ENCODE data around the gene AQP7. TPM values are rescaled to one million over a fixed set of nuclear protein-coding genes. Genes with fewer than 3 reads are reported as not detected.
A peak's percentile ranks its signal among the peaks of the same experiment; 100 is the strongest.

Gene AQP7
- total and polyA plus RNA-seq, 9 of the 15 experiments (the other 6 are each of a cell fraction or from before 2014, with no cell fraction given), result 0.04 to 0.53 (median 0.07) TPM; not detected in 4

GRCh38 chr9:33443464-33444154, 41.2 kb upstream of the AQP7 start:
- Histone ChIP-seq H3K36me3 (ENCODE audit: control insufficient read depth, insufficient read depth, low read length) (peaks cover 12% of the 10 kb centered on the region; the same call in 1 of the 3 replicates), H4K20me1 (replicated peaks; ENCODE audit: control insufficient read depth, insufficient read depth, low read length) (no peaks in the 10 kb centered on the region), H3K9me1 (ENCODE audit: control insufficient read depth, insufficient read depth, low read length) (no peaks in the 10 kb centered on the region), H2AFZ (ENCODE audit: low read depth, low read length) (no peak overlapping the region), H3K27ac (ENCODE audit: extremely low read depth, low read depth, low read length) (no peak overlapping the region), H3K27me3 (ENCODE audit: control insufficient read depth in 2 of 2, insufficient read depth in 2 of 2, low read length in 2 of 2) (no peaks in the 10 kb centered on the region), H3K4me3 (no peak overlapping the region), H3K79me2 (ENCODE audit: control insufficient read depth, insufficient read depth, low read length) (peaks cover 20% of the 10 kb centered on the region), H3K9ac (ENCODE audit: insufficient read depth in 1 of 2, low read depth in 2 of 2, low read length in 2 of 2) (peak overlapping the region in 1 of 2 experiments; percentile 65; a peak in 2 of 4 replicates), H3K9me3 (replicated peaks; ENCODE audit: control insufficient read depth, insufficient read depth, low read depth, low read length) (no peaks in the 10 kb centered on the region), H3K4me1 (replicated peaks in 1 of 2; ENCODE audit: control insufficient read depth in 2 of 2, insufficient read depth in 2 of 2, low read length in 2 of 2) (peaks cover 41 to 64% of the 10 kb centered on the region in 2 experiments), H3K4me2 (ENCODE audit: insufficient read depth, low read length) (no peak overlapping the region)
- intact Hi-C loops (cut with micrococcal nuclease), result no loop called here
- ATAC-seq (no peak), DNase-seq (ENCODE audit: extremely low read depth in 1 of 4, low spot score in 3 of 4) (no peak), FAIRE-seq (no peak)
- in situ Hi-C loops (cut with MboI), result no loop called here
- no TSS peak for BruUV-seq (replicated peaks)
- POLR2A ChIA-PET, result interaction anchor here (0.7 kb wide), 1 partner anchor 19 kb away, joined by 4 read pairs; no protein-coding TSS in a partner anchor
- WGBS (ENCODE audit: insufficient coverage, low coverage, missing lambda C conversion rate), result 75% methylated on average over 7 of the region's 10 CpGs
- no peak for TF ChIP-seq TBL1XR1 (IDR thresholded peaks at IDR 0.05; ENCODE audit: low read length in 2 of 2)
- no peak for TF ChIP-seq HSF4 (CRISPR knock-in tag; IDR thresholded peaks at IDR 0.05; ENCODE audit: borderline replicate concordance)
- no peak for TF ChIP-seq PHB (CRISPR knock-in tag; IDR thresholded peaks at IDR 0.05)
- TF ChIP-seq MEF2D (tag; conservative IDR thresholded peaks at IDR 0.05; ENCODE audit: low read depth), result no peak
- TF ChIP-seq NFIC (IDR thresholded peaks at IDR 0.05), result peak; percentile 43; the same call in 1 of the 2 replicates
- no peak for TF ChIP-seq GABPB1 (CRISPR knock-in tag; IDR thresholded peaks at IDR 0.05)
- peak; percentile 98 for TF ChIP-seq ZBTB33 (CRISPR knock-in tag; IDR thresholded peaks at IDR 0.05)
- TF ChIP-seq ELK3 (CRISPR knock-in tag; IDR thresholded peaks at IDR 0.05), result no peak
- TF ChIP-seq NBN (IDR thresholded peaks at IDR 0.05; ENCODE audit: low read depth), result no peak
- no peak for TF ChIP-seq TAF7 (tag; IDR thresholded peaks at IDR 0.05)
- TF ChIP-seq ELF2 (CRISPR knock-in tag; IDR thresholded peaks at IDR 0.05), result no peak
- CTCF ChIA-PET (ENCODE audit: low intra/inter-chr PET ratio), result interaction anchor here (0.7 kb wide), 1 partner anchor 9 kb away, joined by 4 read pairs; no protein-coding TSS in a partner anchor
